OCI-LY1 (cell line): ENCODE measurements around the gene TIAM1.

Experiments
- H2AFZ ChIP-seq: fragments of 200-600 bp; sonication (generic), shearing (Covaris generic); 2 replicates; pipeline ENCODE4 v1.6.0; 2014; ENCODE audit warnings: antibody characterized with exemption, mild to moderate bottlenecking, low read length
- H3F3A ChIP-seq: fragments of 200-600 bp; sonication (generic), shearing (Covaris generic); 2 replicates; pipeline ENCODE4 v1.6.0; 2014; ENCODE audit warnings: mild to moderate bottlenecking, antibody characterized with exemption, low read length, moderate library complexity; ENCODE audit not compliant: insufficient read depth
- H3K27ac ChIP-seq: fragments of 200-600 bp; sonication (generic); 2 replicates; pipeline ENCODE4 v1.5.1; 2014; ENCODE audit warnings: low read length, mixed run types, mild to moderate bottlenecking, low read depth; ENCODE audit not compliant: poor library complexity, severe bottlenecking
- H3K27me3 ChIP-seq: fragments of 200-600 bp; sonication (generic); 2 replicates; pipeline ENCODE4 v1.6.0; 2014; ENCODE audit warnings: antibody characterized with exemption, mild to moderate bottlenecking, low read length, moderate library complexity; ENCODE audit not compliant: insufficient read depth
- H3K36me3 ChIP-seq: fragments of 200-600 bp; sonication (generic); 2 replicates; pipeline ENCODE4 v1.6.1; 2014; ENCODE audit warnings: mild to moderate bottlenecking, antibody characterized with exemption, low read length, moderate library complexity, mixed read lengths; ENCODE audit not compliant: insufficient read depth
- H3K4me1 ChIP-seq: fragments of 200-600 bp; sonication (generic); 2 replicates; pipeline ENCODE4 v1.5.1; 2014; ENCODE audit warnings: mild to moderate bottlenecking, low read length, moderate library complexity; ENCODE audit not compliant: insufficient read depth, severe bottlenecking
- H3K4me2 ChIP-seq: fragments of 200-600 bp; sonication (generic), shearing (Covaris generic); 2 replicates; pipeline ENCODE4 v1.6.1; 2014; ENCODE audit warnings: low read length
- H3K4me3 ChIP-seq: fragments of 200-600 bp; sonication (generic); 2 replicates; pipeline ENCODE4 v1.5.1; 2014; ENCODE audit warnings: low read length, low read depth, mild to moderate bottlenecking, mixed read lengths; ENCODE audit not compliant: poor library complexity, severe bottlenecking
- H3K79me2 ChIP-seq: fragments of 200-600 bp; shearing (Covaris generic); 2 replicates; pipeline ENCODE4 v1.6.1; 2016; ENCODE audit warnings: mixed run types, low read length, mixed read lengths; ENCODE audit not compliant: insufficient read depth
- H3K9ac ChIP-seq: fragments of 200-600 bp; sonication (generic), shearing (Covaris generic); 2 replicates; pipeline ENCODE4 v1.6.1; 2014; ENCODE audit warnings: mild to moderate bottlenecking, low read length, mixed read lengths
- H3K9me2 ChIP-seq: fragments of 200-600 bp; sonication (generic), shearing (Covaris generic); 2 replicates; pipeline ENCODE4 v1.6.1; 2014; ENCODE audit warnings: low read depth, mild to moderate bottlenecking, low read length, mixed read lengths
- H3K9me3 ChIP-seq: fragments of 200-600 bp; shearing (Covaris generic); 2 replicates; pipeline ENCODE4 v1.6.1; 2014; ENCODE audit warnings: low read length, mixed read lengths
- H4K20me1 ChIP-seq: fragments of 200-600 bp; sonication (generic), shearing (Covaris generic); 2 replicates; pipeline ENCODE4 v1.6.0; 2016; ENCODE audit warnings: mild to moderate bottlenecking, low read length; ENCODE audit not compliant: insufficient read depth
- EZH2 ChIP-seq: fragments of 200-600 bp; sonication (generic), shearing (Covaris generic); IDR thresholded peaks from 2 replicates; pipeline ENCODE4 v1.8.0; 2017; ENCODE audit warnings: borderline replicate concordance, mixed run types, mild to moderate bottlenecking, antibody characterized with exemption, low read length, moderate library complexity, mixed read lengths
- TF ChIP-seq, protein P1 (sequence below): fragments of 200-600 bp; sonication (generic), shearing (Covaris generic); IDR thresholded peaks from 2 replicates; pipeline ENCODE4 v1.5.1; 2017; ENCODE audit warnings: mild to moderate bottlenecking, antibody characterized with exemption, low read length, moderate library complexity, mixed read lengths

Gene TIAM1

GRCh38 chr21:31273278-31273677 lies 70.8 kb downstream of the TIAM1 start:
- Histone ChIP-seq H3K4me2 (no peak overlapping the region), H3K27ac (no peak overlapping the region), H3K9me2 (no peaks in the 10 kb centered on the region)

DNA sequence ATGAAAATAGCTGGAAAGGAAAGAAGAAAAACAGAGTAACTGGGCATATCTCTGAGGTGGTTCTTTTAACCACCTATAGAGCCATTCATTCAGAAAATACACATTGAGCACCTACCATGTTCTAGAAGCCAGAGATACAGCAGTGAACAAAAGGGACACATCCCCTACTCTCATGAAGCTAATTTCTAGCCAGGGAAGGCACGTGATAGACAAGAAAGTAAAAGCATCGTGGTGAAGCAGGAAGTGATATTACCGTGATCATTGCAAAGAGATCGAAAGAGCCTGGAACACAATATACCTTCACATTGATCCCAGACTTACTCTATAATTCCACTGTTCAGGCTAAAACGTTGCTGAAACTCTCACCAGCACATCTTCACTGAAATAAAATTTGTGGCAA lies 76.0 kb downstream of the TIAM1 start:
- Histone ChIP-seq H3F3A (no peaks in the 10 kb centered on the region), H3K27me3 (no peaks in the 10 kb centered on the region), H4K20me1 (no peaks in the 10 kb centered on the region), H3K79me2 (no peaks in the 10 kb centered on the region), H3K9ac (no peak overlapping the region), H3K4me3 (no peak overlapping the region), H3K4me2 (no peak overlapping the region), H3K9me2 (no peaks in the 10 kb centered on the region), H3K4me1 (no peaks in the 10 kb centered on the region), H2AFZ (no peak overlapping the region), H3K36me3 (no peaks in the 10 kb centered on the region), H3K27ac (no peak overlapping the region), H3K9me3 (no peaks in the 10 kb centered on the region)
- no peak for TF ChIP-seq EZH2
- TF ChIP-seq, protein P1, sequence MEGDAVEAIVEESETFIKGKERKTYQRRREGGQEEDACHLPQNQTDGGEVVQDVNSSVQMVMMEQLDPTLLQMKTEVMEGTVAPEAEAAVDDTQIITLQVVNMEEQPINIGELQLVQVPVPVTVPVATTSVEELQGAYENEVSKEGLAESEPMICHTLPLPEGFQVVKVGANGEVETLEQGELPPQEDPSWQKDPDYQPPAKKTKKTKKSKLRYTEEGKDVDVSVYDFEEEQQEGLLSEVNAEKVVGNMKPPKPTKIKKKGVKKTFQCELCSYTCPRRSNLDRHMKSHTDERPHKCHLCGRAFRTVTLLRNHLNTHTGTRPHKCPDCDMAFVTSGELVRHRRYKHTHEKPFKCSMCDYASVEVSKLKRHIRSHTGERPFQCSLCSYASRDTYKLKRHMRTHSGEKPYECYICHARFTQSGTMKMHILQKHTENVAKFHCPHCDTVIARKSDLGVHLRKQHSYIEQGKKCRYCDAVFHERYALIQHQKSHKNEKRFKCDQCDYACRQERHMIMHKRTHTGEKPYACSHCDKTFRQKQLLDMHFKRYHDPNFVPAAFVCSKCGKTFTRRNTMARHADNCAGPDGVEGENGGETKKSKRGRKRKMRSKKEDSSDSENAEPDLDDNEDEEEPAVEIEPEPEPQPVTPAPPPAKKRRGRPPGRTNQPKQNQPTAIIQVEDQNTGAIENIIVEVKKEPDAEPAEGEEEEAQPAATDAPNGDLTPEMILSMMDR: no peak

More at GRCh38 chr21:31273278-31273677, 70.8 kb downstream of the TIAM1 start:
- Histone ChIP-seq H4K20me1 (no peaks in the 10 kb centered on the region), H3K27me3 (no peaks in the 10 kb centered on the region), H3K9ac (no peak overlapping the region), H3F3A (no peaks in the 10 kb centered on the region), H3K79me2 (no peaks in the 10 kb centered on the region), H3K4me1 (no peaks in the 10 kb centered on the region), H3K4me3 (no peak overlapping the region), H2AFZ (no peak overlapping the region), H3K9me3 (no peaks in the 10 kb centered on the region), H3K36me3 (no peaks in the 10 kb centered on the region)
- TF ChIP-seq EZH2: no peak
- TF ChIP-seq, protein P1: no peak

DNA sequence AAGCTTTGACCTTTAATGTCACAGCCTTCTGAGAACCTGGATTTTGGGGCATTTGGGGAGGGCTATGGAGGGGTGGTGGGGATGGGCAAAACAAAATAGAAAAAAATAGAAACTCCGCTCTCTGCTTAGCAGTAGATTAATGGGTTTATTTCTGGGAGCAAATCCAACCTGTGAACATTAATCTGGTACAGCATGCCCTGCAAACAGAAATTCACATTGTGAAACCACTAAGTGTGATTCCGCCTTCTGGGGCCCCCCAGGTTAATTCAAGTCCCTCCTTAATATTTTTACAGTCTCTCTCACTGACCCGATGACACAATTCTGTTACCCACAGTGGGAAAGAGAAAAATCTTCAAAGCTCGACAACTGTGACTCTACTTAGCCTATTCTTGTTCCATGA lies 76.4 kb downstream of the TIAM1 start:
- no peaks in the 10 kb centered on the region for H3K36me3 ChIP-seq
- H3K27me3 ChIP-seq: no peaks in the 10 kb centered on the region
- H3K4me3 ChIP-seq: no peak overlapping the region
- H3K27ac ChIP-seq: no peak overlapping the region
- H3K9ac ChIP-seq: no peak overlapping the region
- TF ChIP-seq, protein P1: no peak
- no peak for TF ChIP-seq EZH2
- no peak overlapping the region for H3K4me2 ChIP-seq
- no peaks in the 10 kb centered on the region for H3K9me3 ChIP-seq
- H3K9me2 ChIP-seq: no peaks in the 10 kb centered on the region
- H3K79me2 ChIP-seq: no peaks in the 10 kb centered on the region
- H3K4me1 ChIP-seq: no peaks in the 10 kb centered on the region
- H3F3A ChIP-seq: no peaks in the 10 kb centered on the region
- no peak overlapping the region for H2AFZ ChIP-seq
- H4K20me1 ChIP-seq: no peaks in the 10 kb centered on the region
